BJ (cell line): Measurements from ENCODE around the gene MROH9. TPM values are rescaled to one million over a fixed set of nuclear protein-coding genes. Genes with fewer than 3 reads are reported as not detected.

Source experiments
- CTCF ChIA-PET: fragments of 350-600 bp; formaldehyde crosslinking; extraction: SDS; loops from one replicate; lab custom pipeline; 2021; ENCODE audit warnings: antibody characterized with exemption, inconsistent platforms; lab: Yijun Ruan, JAX
- POLR2A ChIA-PET: fragments of 300-600 bp; sonication (Branson Sonifier 250); formaldehyde crosslinking; extraction: SDS; loops from one replicate; lab custom pipeline; 2021; ENCODE audit warnings: antibody characterized with exemption; lab: Charles Lee
- DNase-seq: peaks from one replicate; pipeline ENCODE4 v3.0.0-alpha.2; 2011; ENCODE audit warnings: low read depth
- H3K27me3 ChIP-seq: 2 replicates; pipeline ENCODE4 v1.6.0; 2011; ENCODE audit warnings: low read length; ENCODE audit not compliant: control insufficient read depth, insufficient read depth
- H3K36me3 ChIP-seq: 2 replicates; pipeline ENCODE4 v1.5.1; 2011; ENCODE audit warnings: low read length; ENCODE audit not compliant: control insufficient read depth, insufficient read depth
- H3K4me3 ChIP-seq: 2 replicates; pipeline ENCODE4 v1.5.1; 2011; ENCODE audit warnings: low read depth, mild to moderate bottlenecking, control low read depth, low read length
- CTCF ChIP-seq: IDR thresholded peaks from 2 replicates; pipeline ENCODE4 v1.5.1; 2011; ENCODE audit warnings: low read depth, mild to moderate bottlenecking, control low read depth, inconsistent platforms, low read length, moderate library complexity; ENCODE audit not compliant: insufficient read depth
- polyA plus RNA-seq: library from polyadenylated mRNA; depleted of rRNA; stranded (reverse); fragments of >200 nt; gene quantifications from 2 replicates; pipeline ENCODE4 v1.2.3, GENCODE V29; 2011

Gene MROH9
- polyA plus RNA-seq, 1 experiment = 0.10 TPM

- Histone ChIP-seq H3K4me3 (no peak overlapping the region), H3K36me3 (no peaks in the 10 kb centered on the region), H3K27me3 (no peaks in the 10 kb centered on the region)
- no peak for DNase-seq
- POLR2A ChIA-PET = no interaction called here
- TF ChIP-seq CTCF = no peak
- CTCF ChIA-PET = no interaction called here
Observed at GRCh38 chr1:170986901-170987300, 51.6 kb downstream of the MROH9 start.

- POLR2A ChIA-PET = no interaction called here
- CTCF ChIA-PET = interaction anchor here (1.8 kb wide), 1 partner anchor 10 kb away, joined by 4 read pairs; no protein-coding TSS in a partner anchor
Observed at GRCh38 chr1:170987424-170987823, 52.1 kb downstream of the MROH9 start.

GRCh38 chr1:170993151-170993550, 57.8 kb downstream of the MROH9 start:
- H3K4me3 ChIP-seq = no peak overlapping the region
- POLR2A ChIA-PET = no interaction called here
- no peaks in the 10 kb centered on the region for H3K27me3 ChIP-seq
- no peaks in the 10 kb centered on the region for H3K36me3 ChIP-seq
- DNase-seq = no peak
- CTCF ChIA-PET = no interaction called here
- TF ChIP-seq CTCF = no peak

More at GRCh38 chr1:170987424-170987823, 52.1 kb downstream of the MROH9 start:
- H3K27me3 ChIP-seq = no peaks in the 10 kb centered on the region
- H3K36me3 ChIP-seq = no peaks in the 10 kb centered on the region
- no peak overlapping the region for H3K4me3 ChIP-seq
- TF ChIP-seq CTCF = no peak
- no peak for DNase-seq

GRCh38 chr1:170993717-170994116, 58.4 kb downstream of the MROH9 start:
- H3K27me3 ChIP-seq = no peaks in the 10 kb centered on the region
- TF ChIP-seq CTCF = no peak
- no peaks in the 10 kb centered on the region for H3K36me3 ChIP-seq
- POLR2A ChIA-PET = no interaction called here
- CTCF ChIA-PET = no interaction called here
- DNase-seq = no peak
- no peak overlapping the region for H3K4me3 ChIP-seq

GRCh38 chr1:171014880-171015279, 79.5 kb downstream of the MROH9 start:
- no peak for TF ChIP-seq CTCF
- POLR2A ChIA-PET = no interaction called here
- no peaks in the 10 kb centered on the region for H3K27me3 ChIP-seq
- CTCF ChIA-PET = interaction anchor here (1.6 kb wide), 1 partner anchor 12 kb away, joined by 4 read pairs; no protein-coding TSS in a partner anchor
- H3K36me3 ChIP-seq = no peaks in the 10 kb centered on the region
- H3K4me3 ChIP-seq = no peak overlapping the region
- no peak for DNase-seq
